Fibroblast of villous mesenchyme (primary cell): ENCODE results near the gene PAPPA. TPM values are rescaled to one million over a fixed set of nuclear protein-coding genes. Genes with fewer than 3 reads are reported as not detected.

Source experiments
- DNase-seq: peaks from one replicate; pipeline ENCODE4 v3.0.0-alpha.2; 2010; ENCODE audit warnings: low read depth
- H3K4me3 ChIP-seq: 2 replicates; pipeline ENCODE4 v1.5.1; 2011; ENCODE audit warnings: low read depth, mild to moderate bottlenecking, low read length
- total RNA-seq: library from RNA; depleted of rRNA; stranded (reverse); fragments of >200 nt; gene quantifications from 2 replicates; pipeline ENCODE4 v1.2.3, GENCODE V29; 2012
- TF ChIP-seq, protein P1 (sequence below): IDR thresholded peaks from 2 replicates; pipeline ENCODE4 v1.5.1; 2012; ENCODE audit warnings: low read depth, mild to moderate bottlenecking, low read length; ENCODE audit not compliant: insufficient read depth

Gene PAPPA
- total RNA-seq, 1 donor = 104 TPM

DNA sequence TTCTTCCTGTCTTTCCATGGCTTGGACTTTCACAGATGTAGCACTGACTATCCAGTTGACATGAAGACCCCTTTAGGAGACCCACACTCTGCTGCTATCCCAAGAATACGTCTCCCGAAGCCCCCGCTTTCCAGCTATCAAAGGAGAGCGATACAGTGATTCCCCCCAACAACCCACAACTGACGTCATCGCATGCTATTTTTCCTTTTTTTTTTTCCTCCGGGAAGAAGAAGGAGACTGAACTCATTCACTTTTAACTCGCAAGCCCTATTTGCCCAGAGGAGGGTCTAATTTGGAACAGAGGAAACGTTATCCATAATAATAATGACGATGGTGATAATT is 2.1 kb downstream of the PAPPA start:
- DNase-seq = peak; percentile 80
- TF ChIP-seq, protein P1, sequence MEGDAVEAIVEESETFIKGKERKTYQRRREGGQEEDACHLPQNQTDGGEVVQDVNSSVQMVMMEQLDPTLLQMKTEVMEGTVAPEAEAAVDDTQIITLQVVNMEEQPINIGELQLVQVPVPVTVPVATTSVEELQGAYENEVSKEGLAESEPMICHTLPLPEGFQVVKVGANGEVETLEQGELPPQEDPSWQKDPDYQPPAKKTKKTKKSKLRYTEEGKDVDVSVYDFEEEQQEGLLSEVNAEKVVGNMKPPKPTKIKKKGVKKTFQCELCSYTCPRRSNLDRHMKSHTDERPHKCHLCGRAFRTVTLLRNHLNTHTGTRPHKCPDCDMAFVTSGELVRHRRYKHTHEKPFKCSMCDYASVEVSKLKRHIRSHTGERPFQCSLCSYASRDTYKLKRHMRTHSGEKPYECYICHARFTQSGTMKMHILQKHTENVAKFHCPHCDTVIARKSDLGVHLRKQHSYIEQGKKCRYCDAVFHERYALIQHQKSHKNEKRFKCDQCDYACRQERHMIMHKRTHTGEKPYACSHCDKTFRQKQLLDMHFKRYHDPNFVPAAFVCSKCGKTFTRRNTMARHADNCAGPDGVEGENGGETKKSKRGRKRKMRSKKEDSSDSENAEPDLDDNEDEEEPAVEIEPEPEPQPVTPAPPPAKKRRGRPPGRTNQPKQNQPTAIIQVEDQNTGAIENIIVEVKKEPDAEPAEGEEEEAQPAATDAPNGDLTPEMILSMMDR = no peak
- peak overlapping the region; percentile 90 for H3K4me3 ChIP-seq

DNA sequence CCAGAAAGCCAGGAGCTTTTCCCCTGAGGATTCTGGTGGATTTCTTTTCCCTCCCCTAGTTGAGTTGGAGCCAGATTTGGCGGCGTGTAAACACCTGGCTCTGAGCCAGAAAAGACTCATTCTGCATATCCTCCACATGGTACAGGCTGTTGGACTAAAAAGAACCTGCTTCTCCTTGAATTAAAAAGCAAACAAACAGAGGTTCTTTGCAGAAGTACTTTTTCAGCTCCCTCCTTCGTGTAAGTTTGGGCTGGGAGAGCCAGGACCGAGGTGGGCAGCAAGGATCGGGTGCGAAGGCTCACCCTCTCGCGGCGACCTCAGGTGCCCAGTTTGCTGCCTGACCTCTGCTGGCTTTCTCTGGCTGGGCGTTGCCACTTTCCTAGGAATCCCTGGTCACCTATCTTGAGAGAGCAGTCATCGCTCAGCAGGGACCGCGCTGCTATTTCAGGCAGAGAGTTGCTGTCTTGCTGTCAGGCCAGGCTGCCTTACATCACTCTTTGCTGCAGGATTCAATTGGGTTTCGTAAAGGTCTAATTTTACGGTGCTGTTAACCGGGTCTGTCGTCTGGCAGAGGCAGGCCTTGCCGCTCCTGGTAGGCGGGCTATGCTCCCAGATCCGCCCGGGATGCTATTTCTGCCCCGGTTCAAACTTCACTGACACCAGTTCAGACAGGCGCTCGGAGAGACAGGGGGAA is 3.2 kb downstream of the PAPPA start:
- peak overlapping the region; percentile 90 for H3K4me3 ChIP-seq
- TF ChIP-seq, protein P1 = no peak
- DNase-seq = peak; percentile 89

DNA sequence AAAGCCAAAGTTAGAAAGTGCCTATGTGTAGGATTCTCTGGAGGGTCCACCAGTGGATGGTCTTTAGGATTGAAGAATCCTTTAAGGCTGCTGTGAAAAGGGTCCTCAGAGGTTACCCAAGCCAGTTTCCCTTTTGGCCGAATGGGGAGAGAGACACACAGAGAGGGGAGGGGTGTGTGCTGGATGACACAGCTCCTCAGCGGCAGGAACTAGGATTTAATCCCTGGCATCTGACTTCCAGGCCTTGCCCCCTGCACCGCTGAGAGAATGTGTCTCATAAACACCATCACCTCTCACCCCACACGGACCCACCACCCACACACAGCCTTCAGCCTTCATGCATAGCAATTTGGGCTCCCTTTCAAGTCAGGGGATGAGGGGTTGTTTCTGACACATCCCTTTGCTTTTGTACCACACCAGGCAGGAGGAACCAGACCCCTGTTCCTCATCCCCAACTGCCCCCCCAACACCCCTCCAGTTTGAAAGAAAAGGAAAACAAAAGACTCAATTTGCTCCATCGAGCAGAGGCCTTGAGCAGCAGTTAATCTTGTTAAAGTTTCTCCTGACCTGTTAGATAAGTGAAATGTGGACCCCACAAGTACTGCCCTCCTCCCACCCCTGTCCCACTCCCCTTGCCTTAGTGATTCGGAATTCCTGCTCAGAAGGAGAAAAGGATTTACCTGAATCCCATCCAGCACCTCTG is 4.0 kb downstream of the PAPPA start:
- H3K4me3 ChIP-seq = peak overlapping the region; percentile 90
- DNase-seq = peak; percentile 81
- TF ChIP-seq, protein P1 = no peak

DNA sequence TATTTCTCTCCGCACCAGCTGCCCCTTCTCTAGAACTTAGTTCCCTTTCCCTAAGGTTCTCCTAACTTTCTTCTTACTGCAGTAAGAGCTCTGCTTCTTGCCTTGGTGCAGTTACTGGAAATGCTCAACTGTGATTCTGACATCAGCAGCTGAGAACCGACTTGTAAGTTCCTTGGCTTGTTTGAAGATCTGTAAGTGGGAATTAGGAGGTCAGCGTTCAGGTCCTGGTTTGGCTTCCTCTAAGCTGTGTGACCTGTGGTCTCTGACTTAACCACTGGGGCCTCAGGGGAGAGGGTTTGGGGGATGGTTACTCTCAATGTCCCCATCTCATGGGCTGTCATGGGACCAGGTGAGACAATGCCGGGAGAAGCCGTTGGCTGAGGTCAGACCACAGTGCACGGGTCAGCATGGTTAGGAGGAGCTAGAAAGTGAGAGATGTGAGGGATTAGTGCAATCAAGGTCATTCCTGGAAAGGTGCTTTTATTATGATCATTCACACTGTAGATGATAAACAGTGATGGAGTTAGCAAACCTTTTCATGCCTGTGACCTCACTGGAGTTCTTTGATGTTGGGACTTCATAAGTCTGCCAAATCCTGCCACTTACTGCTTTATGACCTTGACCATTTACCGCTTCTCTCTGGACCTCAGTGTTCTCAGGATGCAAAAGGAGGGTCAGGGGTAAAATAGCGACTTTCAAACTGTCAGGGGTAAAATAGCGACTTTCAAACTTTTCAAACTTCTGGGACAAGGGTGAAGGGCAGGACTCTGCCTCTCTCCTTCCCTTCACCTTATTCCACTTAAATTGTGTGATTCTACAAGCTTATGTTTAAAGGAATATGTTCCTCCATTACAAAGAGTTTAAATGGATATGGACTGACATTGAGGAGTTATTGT is 7.3 kb downstream of the PAPPA start:
- peak; percentile 81 for DNase-seq
- TF ChIP-seq, protein P1 = no peak
- no peak overlapping the region for H3K4me3 ChIP-seq

DNA sequence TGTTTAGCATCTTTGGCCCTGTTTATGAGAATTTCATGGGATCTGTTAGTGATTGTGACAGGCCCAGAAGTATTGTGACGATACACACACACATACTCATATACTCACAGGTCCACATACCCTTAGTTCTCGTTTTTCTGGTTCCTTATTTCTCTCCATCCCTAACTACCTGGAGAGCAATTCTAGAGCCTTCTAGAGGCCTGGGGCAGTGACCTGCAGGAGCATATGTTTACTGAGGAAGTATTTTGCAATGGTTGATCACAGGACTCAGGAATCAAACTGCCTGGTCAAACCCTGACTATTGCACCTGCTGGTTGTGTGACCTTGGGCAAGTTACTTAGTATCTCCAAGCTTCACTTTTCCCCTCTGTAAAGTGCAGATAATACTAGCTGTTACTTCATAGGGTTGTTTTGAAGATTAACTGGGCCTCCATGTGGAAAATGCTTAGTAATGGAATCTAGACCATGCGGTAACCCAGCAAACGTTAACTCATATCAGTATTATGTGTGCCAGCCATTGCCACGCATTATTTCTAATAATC is 8.7 kb downstream of the PAPPA start:
- DNase-seq = peak; percentile 66
- no peak overlapping the region for H3K4me3 ChIP-seq
- TF ChIP-seq, protein P1 = no peak

DNA sequence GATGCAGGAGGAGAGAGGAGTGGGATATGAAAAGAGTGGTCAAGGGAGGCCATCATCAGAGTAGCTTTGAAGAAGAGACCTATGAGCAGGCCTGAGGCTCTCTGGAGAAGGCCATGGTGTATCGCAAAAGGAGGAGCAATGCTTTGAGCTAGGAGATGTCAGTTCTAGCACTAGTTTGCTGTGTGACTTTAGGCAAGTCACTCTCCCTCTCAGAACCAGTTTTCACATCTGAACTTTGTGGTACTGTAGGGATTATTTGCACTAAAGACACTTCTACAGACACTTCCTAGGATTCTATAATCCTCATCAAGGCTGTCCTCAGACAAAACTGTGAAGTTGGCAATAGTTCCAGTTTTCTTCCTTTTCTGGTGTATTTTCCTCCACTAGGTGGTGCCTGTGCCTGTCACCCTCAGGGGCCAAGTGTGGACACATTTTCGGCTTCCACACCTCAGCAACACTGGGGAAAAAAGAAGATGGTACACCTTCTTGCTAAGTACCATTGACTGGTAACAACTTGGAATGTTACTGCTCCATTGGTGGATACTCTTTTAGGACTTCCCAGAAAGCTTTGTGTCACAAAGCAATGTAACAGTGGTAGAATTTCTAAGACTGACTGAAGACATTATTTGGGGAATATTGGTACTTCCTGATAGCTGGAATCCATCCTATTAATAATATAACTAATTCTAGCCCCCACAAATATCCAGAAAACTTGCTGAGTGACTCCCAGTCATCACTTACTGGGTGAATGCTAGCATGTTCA is 9.9 kb downstream of the PAPPA start:
- no peak overlapping the region for H3K4me3 ChIP-seq
- TF ChIP-seq, protein P1 = peak; percentile 50
- DNase-seq = no peak
